NCI-H1930 (cell line): ENCODE measurements around the gene HEBP1.

Source experiments
- DNase-seq, 2 experiments: peaks; one replicate each; lab custom pipeline; 2025; lab: John Stamatoyannopoulos, UW

Gene HEBP1

DNA sequence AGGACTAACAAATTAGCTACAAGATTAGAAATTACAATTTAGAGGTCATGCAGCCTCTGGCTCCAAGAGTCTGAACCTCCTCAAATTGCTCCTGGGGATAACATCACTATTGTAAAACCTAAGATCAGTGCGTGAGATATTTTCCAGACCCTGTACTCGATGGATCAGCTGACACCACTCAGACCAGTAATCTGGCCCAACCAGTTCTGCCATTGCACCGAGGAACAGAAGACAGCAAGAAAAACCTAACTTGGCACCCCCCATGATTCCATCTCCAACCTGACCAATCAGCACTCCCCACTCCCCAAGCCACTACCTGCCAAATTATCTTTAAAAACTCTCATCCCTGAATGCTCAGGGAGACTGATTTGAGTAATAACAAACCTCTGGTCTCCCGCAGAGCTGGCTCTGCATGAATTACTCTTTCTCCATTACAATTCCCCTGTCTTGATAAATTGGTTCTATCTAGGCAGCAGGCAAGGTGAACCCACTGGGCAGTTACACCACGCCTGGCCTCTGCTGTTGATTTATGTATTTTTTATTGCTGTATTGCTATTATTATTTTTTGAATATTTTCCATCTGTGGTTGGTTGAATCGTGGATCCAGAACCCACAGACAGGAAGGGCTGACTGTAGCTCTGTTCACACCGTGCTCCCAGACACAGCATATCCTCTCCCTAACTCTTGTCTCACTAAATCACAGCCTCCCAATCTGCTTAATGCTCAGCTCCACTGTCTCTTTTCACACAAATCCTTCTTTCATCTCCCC lies 9.2 kb downstream of the HEBP1 start:
- DNase-seq = no peak

DNA sequence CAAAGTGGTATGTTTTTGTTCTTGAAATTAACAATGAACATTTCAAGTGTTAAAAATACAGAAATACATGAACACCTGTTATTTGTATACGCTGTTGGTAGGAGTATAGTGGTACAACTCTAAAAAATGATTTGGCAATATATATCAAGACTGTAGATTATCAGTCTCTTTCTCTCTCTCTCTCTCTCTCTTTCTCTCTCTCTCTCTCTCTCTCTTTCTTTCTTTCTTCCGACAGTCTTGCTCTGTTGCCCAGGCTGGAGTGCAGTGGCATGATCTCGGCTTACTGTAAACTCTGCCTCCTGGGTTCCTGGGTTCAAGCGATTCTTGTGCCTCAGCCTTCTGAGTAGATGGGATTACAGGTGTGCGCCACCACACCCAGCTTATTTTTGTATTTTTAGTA lies 12.6 kb downstream of the HEBP1 start:
- no peak for DNase-seq

DNA sequence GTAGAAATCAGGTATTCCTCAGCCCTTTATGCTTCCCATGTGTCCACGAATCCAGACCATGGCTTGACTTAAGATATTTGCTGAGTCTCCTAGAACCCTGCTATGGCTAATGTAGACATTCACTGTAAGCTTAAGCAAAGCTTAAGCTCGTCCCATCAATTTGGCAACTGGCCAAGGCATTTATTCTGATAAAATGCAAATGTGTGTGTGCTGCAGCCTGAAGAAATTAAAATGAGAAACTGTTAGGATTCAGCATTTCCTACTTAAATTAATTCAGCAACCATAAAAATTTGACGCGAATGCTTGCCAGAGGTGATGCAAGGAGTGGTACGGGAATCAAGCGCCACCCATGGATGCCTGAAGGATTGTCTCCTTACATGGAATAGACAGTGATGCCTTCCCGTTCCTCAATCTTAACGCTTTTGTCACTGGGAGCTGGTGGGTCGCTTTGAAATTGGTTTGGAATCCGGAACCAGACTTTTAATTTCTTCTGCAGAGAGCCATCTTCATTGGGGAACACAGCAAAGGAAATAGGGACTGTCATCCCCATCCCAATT lies 13.2 kb downstream of the HEBP1 start:
- DNase-seq = no peak

DNA sequence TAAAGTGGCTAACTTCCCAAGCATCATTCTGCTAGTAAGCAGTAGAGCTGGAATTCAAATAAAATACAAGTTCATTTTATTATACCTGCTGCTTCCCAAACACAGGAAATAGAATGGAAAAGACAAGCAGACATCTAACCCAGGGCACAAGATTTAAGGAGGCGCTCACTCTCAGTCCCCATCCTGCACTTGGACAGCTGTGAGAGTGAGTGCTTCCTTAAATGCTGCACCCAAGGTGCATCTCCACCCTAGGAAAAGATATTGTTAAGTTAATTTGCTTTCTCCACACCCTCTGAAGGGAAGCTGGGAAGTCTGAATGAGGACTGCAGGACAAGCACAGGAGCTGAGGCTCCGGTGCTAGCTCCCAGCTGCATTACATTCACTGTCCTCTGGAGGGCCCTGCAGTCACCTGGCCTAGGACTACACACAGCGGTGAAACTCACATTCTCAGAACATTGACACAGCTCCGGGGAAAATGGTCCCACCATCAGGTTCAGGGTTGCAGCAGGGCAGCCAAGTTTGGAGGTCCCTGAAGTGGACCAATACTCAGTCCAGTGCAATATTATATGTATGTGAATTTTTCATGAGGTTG lies 14.2 kb downstream of the HEBP1 start:
- DNase-seq = no peak

DNA sequence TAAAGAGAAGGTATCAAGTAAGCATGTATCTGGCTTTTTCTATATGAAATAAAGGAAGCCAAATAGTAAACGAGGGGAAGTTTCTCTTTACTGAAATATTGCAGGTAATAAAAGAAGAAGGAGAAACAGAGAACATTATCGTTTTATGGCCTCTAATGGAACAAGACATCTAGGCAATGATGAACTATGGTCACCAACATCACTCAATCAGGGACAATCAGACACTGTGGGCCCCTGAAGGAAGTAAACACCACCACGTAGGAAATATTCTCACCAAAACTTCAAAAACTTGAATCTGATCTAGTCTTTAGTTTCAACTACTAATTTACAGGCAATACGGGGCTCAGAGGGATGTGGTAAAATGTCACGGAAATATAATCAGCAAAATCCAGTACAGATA lies 15.9 kb downstream of the HEBP1 start:
- no peak for DNase-seq

DNA sequence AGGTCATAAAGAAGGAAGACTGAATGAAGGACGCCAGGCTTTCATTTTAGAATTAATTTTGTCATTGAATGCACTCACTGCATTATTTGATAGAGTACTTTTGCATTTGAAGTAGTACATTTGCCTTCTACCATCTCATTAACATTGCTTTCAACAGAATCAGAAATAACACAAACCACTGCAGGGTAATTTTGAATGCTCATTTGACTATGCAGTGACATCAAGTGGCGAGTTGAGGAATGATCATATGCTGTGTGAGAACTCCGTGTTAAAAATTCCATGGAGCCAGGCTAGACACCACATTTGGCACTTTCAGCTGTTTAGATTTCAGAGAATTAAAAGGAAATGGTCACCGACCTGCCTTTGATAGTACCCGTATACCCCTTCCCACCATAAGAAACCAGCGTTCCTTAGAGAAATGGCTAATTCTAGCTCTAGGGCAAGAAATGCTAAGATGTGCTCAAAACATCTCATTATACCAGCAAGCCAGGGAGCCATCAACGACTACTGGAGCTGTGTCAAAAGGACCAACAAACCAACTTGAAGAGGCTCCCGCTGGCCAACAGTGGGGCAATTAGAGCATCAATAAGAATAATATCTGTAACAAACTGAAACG lies 16.5 kb downstream of the HEBP1 start:
- no peak for DNase-seq

DNA sequence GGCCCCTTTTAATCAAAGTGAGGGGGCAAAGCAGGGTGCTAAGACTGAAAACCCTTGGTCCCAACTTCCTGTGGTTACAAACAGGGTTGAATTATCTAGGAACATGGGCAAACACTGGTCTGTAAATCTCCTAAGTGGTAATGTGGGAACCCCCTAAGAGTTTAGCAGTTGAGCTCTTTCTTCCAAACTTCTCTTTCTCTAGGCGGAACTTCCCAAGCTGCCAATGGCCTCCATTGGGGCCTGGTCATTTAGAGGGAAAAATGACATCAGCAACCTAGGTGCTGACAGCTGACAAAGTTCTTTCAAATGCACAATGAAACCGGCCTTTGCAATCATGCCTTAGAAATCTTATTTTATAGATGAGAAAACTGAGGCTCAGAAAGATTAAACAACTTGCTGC lies 17.7 kb downstream of the HEBP1 start:
- DNase-seq = no peak

DNA sequence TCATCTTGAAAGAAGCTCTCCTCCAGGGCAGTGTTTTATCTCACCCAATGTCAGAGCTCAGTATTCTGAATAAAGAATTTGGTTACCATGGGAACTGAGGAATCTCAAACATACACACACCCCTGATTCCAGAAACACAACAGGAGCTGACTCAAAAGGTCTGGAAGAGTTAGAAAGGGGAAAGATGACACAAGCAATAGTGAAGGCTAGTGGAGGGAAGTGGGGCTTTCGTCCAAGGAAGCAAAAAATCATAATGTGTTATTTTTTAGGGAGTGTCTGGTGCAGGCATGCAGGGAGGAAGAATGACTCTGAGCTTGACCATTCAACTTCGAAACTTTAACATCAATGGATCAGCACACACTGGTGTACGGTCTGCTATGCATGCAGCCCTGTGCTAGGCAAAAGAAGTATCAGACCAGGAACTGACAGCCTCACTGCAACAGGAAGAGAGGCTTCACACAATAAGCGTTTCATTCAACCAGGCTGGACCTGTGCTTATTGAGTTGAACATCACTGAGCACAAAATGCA lies 20.3 kb downstream of the HEBP1 start:
- no peak for DNase-seq

DNA sequence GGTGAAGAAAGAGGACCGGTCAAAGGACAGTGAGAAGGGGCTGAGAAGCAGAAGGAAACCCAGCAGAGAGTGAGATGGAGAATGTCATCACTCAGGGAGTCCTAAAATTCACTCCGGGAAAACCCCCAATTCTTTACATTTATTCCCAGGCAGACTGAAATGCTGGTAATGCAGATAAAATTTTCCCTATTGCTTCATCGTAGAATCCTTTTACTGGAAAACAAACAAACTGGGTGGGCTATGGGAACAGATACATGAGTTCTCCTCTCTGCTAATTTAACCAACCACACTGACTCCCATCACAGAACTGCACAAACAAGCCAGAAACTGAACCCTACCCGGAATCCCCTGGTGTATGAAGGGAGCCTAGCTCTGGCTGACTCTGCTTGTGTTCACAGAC lies 20.9 kb downstream of the HEBP1 start:
- DNase-seq = no peak

DNA sequence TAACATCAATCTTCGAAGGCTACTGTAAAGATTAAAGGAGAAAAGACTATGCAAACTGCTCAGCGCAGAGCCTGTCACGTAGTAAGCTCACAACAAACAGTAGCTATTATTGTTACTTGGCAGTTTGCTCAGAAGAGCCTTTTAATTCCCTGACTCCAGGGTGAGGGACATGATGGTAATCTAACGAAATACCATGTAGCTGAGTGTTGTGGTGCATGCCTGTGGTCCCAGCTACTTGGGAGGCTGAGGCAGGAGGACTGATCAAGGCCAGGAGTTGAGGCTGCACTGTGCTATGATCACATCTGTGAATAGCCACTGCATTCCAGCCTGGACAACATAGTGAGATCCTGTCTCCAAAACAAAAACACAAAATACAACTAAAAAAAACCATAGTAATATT lies 22.8 kb downstream of the HEBP1 start:
- DNase-seq = no peak

DNA sequence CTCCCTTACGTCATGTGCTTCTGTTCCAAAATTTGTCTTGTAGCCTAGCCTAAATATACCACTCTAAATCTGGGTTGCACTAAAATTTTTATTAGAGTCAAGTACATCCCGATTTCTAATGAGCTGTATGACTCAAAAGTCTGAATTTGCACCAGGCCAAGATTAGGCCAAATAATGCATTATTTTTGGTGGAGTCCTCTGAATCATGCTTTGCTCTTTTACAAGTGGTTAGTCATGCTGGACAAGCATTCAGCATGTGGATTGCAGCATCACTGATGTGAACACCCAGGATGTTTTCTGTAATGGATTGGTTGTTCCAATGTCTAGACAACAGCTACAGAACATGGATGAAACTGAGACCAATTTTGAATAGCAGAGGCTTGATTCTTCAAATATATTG lies 23.7 kb downstream of the HEBP1 start:
- no peak for DNase-seq

DNA sequence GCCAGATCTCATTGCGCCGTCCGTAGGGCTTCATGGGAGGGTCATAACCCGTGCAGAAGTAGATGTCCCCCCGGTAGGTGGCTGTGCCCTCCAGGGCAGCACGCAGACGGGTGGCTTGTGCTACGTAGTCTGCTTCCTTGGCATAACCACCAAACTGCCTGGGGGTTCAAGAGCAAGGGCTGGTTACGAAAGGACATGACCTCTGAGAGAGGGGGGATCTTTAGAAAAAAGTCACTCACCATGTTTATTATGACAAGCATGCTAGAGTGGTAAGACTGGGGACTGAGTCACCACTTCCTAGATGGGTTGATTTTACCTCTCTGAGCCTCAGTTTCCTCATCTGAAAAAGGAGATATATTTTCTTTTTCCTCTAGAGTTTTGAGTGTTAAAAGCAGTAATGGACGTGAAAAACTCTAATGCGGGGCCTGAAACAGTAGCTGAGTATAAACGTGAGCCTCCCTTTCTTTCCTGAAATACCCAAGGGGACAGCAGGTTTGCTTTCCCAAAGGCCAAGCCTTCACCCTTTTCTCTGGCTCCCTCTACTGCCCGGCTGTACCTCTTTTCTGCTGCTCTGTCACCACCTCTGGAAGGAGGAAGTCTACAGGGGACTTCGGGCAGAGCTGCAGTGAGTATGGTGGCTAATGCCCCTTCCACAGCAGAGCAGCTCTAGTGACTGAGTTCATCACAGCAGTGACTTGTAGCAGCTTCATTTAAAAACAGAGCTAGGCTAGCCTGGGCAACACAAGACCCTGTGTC lies 24.6 kb downstream of the HEBP1 start:
- DNase-seq = peak in 1 of 2 experiments; percentile 27

DNA sequence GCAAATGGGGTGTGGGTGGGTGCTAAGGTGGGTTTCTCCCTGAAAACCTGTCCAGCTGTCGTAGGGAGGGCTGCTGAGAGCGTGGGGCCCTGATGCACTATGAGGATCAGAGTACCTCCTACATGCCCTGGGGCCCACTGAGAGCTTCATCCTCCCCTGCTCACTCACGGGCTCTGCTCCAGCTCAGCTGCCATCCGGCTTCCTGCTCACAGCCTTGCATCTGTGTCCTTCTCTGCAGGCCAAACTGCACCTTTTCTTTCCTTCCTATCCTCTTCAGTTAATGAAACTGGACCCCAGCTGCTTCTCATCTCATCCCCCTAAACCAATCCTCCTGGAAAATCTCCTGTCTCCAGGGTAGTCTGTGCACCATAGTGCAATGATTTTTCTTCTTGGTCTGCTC lies 25.9 kb downstream of the HEBP1 start:
- DNase-seq = no peak

DNA sequence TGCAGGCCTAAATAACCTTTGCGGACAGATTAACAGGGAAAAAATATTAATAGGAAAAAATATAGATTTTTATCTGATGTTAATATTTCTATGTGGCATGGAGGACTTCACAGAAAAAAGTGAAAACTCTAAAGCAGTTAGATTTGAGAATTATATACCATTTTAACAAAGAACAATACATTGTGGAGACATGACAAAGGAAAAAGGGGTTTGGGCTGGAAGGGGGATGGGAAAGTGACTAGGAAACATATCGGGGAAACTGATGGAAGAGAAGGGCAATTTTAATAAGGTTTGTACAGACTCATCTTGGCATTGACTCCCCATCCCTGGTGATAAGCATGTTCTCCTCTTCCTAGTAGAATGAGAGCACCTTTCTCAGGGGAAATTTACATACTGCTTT lies 27.0 kb downstream of the HEBP1 start:
- no peak for DNase-seq

DNA sequence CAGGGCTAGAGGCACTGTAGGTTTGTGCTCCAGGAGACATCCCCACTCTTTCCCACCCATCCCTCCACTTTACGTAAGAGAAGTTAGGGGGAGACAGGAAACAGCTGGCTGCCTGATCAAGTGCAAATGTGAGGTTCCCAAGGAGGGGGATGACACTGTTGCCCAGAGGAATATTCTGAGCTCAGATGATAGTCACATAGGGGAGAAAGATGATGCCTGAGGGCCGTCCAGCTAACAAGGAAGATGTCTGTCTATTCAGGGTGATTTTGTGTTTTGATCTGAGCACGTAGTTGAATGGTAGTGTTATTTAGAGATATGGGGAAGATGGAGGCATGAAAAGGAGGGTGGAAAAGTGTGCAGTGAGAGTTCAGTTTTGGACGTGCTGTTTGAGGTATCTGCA lies 34.2 kb downstream of the HEBP1 start:
- no peak for DNase-seq

DNA sequence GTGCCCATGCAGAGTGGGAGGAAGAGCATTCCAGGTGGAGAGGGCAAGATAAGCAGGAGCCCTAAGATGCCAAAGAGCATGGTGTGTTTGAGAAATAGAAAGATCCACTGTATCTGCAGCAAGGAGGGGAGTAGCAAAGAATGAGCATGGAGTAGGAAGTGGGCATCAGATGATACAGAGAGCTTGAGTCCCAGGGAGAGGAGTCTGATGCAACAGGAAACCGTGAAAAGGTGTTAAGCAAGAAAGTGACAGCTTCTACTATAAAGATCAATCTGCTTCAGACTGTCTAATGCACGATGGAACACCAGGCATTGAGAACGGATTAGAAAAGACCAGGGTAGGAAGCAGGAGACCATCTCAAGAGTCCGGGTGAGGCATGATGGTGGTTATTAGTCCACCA lies 35.8 kb downstream of the HEBP1 start:
- DNase-seq = no peak

DNA sequence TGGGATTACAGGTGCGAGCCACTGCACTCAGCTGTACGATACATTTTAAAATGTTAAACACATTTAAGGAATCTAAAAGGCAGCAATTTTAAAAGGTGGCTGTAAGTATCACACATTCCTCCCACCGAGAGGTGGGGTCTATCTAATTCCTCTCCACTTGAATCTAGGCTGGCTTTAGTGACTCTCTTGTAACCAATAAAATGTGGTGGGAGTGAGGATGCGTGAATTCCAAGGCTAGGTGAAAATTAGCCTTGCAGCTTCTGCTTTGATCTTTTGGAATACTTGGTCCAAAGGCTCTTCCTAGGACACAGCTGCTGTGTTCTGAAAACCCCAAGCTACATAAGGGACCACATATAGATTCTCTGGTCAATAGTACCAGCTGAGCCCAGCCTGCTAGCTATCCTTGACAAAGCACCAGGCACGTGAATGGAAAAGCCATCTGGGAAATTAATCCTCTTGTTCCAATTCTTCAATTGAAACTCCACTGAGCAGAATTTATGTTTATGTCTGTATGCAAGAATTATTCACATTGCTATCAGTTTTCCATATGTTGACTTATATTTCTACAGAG lies 39.3 kb downstream of the HEBP1 start:
- no peak for DNase-seq

DNA sequence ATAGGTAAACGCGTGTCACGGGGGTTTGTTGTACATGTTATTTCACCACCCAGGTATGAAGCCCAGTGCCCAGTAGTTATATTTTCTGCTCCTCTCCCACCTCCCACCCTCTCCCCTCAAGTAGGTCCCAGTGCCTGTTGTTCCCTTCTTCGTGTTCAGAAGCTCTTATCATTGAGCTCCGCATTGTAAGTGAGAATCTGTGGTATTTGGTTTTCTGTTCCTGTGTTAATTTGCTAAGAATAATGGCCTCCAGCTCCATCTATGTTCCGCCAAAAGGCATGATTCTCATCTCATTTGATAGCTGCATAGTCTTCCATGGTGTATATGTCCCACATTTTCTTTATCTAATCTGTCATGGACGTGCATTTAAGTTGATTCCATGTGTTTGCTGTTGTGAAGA lies 41.2 kb downstream of the HEBP1 start:
- DNase-seq = no peak

DNA sequence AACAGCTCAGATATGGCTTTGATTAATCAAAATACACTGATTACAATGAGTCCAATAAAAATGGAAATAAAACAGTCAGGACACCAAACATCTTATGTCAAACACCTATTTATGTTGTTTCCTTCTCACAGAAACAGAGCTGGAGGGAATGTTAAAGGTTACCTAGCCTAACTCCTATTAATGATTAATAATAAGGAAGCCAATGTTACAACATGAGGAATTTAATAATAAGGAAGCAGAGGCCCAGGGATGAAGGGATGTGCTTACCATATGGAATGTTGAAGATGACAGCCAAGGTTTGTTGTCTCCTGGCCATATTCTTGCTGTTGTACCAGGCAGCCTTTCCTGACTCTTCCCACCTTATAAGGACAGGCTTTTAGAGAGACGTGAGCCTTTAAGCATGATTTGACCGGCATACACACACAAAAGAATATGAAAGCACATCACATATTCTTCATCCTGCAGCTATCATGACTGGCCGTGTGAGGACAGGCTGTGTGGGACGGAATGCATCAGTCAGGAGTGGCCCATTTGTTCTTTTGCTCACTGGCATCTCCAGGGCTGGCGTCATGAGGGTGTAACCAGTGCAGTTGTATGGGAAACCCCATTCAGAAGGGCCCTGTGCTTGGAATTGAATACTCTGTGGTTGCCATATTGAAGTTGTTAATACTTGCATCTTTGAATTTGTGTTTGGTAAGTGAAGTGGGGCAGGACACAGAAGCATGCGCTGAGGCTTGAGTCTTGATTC lies 45.0 kb downstream of the HEBP1 start:
- DNase-seq = no peak

DNA sequence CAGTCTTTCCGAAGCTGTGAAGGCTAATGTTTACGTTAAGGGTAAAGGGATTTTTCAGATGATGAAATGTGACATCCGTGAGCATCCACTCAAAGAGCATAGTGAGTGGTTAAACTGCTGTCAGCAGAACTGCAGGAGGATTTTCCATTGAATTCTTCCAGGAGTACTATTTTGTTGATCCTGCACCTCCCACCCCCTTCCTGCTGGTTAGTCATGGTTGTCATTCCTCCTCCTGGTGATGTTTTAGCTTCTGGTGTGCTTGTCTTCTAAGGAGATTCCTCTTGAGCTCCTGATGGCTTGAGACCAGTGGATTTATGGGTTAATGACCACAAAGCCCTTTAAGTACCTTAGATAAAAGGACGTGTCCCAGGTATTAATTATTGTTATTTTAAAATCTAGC lies 45.7 kb downstream of the HEBP1 start:
- DNase-seq = no peak

DNA sequence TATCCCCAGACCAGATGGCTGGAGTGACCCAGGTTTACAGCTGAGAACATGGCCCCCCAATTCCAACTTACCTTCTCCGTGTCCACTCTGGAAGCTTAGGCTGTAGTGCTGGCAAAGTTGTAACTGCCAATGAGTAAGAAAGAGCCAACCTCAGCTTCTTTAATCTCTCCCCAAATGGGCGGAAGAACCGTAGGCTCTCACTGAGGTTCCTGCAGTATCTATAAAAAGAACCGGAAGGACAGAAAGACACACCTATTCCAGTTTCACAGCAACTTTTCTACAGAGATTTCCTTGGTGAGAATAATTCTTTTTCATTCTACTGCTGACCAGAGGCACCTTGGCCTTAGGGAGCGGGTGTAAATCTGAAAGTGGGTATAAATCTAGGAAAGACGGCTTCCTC lies 48.0 kb downstream of the HEBP1 start, which contains the start of gene GPRC5D:
Gene GPRC5D, minus strand, starts transcription at position 135 of the 400 bp plus-strand sequence. CDS start 1,786 bp downstream, outside the sequence.
- DNase-seq = no peak
